HPDE6-E6E7 (cell line): ENCODE measurements around the gene MAP1LC3C.
"Not testable (repeated sequence)": the region's sequence is repeated elsewhere in the genome, so short reads cannot be mapped to it uniquely, and the experiment has no call there.

Source experiments
- DNase-seq: peaks from one replicate; pipeline ENCODE4 v3.0.0; 2011; ENCODE audit warnings: missing footprints; ENCODE audit errors: extremely low spot score

The MAP1LC3C gene

GRCh38 chr1:241992734-241993133, 6.2 kb downstream of the MAP1LC3C start:
- no peak for DNase-seq

GRCh38 chr1:241990040-241990439, 8.9 kb downstream of the MAP1LC3C start:
- no peak for DNase-seq

GRCh38 chr1:241988389-241988930, 10.4 kb downstream of the MAP1LC3C start:
- DNase-seq: not testable (repeated sequence)

GRCh38 chr1:241985787-241986186, 13.1 kb downstream of the MAP1LC3C start:
- DNase-seq: no peak

GRCh38 chr1:241979926-241980325, 19.0 kb downstream of the MAP1LC3C start:
- no peak for DNase-seq

- DNase-seq: no peak
Measured at GRCh38 chr1:241979071-241979470, 19.8 kb downstream of the MAP1LC3C start.

GRCh38 chr1:241976229-241976628, 22.7 kb downstream of the MAP1LC3C start:
- no peak for DNase-seq

- DNase-seq: no peak
Measured at GRCh38 chr1:241972703-241973369, 26.1 kb downstream of the MAP1LC3C start.

- no peak for DNase-seq
Measured at GRCh38 chr1:241968611-241969010, 30.3 kb downstream of the MAP1LC3C start.

GRCh38 chr1:241964550-241965282, 34.2 kb downstream of the MAP1LC3C start:
- no peak for DNase-seq

- no peak for DNase-seq
Measured at GRCh38 chr1:241963722-241964121, 35.2 kb downstream of the MAP1LC3C start.

GRCh38 chr1:241962153-241962552, 36.7 kb downstream of the MAP1LC3C start:
- DNase-seq: no peak

GRCh38 chr1:241957692-241958494, 41.0 kb downstream of the MAP1LC3C start, which contains the start of gene BECN2:
TSS of gene BECN2 (plus strand) at chr1:241957767. CDS start at chr1:241957767, 0 bp downstream.
- DNase-seq: no peak

- DNase-seq: no peak
Measured at GRCh38 chr1:241950390-241950789, 48.5 kb downstream of the MAP1LC3C start.

GRCh38 chr1:241947354-241947753, 51.5 kb downstream of the MAP1LC3C start:
- DNase-seq: no peak
